HepG2 (cell line): Measurements from ENCODE around the gene MYO9A. TPM values are rescaled to one million over a fixed set of nuclear protein-coding genes. Genes with fewer than 3 reads are reported as not detected.

Experiments
- ATAC-seq: fragments of 200-7000 bp; cut with Tn5 transposase; 3 replicates; pipeline ENCODE4 v1.9.1; 2020; ENCODE audit warnings: mild to moderate bottlenecking, moderate library complexity
- BruUV-seq: library from RNA; stranded (reverse); fragments of 400-500 nt; replicated peaks from 2 replicates; lab custom pipeline; 2021; lab: Mats Ljungman, UMichigan
- CTCF ChIA-PET: fragments of 300-600 bp; formaldehyde crosslinking; extraction: SDS; loops from one replicate; lab custom pipeline; 2021; ENCODE audit warnings: low total read pairs, inconsistent platforms, low intra/inter-chr PET ratio; lab: Yijun Ruan, JAX
- POLR2A ChIA-PET: fragments of 350-600 bp; sonication (Branson Sonifier 250); formaldehyde crosslinking; loops from one replicate; lab custom pipeline; 2020; ENCODE audit warnings: antibody characterized with exemption, inconsistent platforms; lab: Yijun Ruan, JAX
- DNase-seq: peaks from one replicate; pipeline ENCODE4 v3.0.0-alpha.2; 2015; ENCODE audit warnings: low spot score
- FAIRE-seq: peaks from 3 replicates; lab custom pipeline; 2011; peaks lifted over from hg19 to GRCh38; lab: Jason Lieb, UNC
- H2AFZ ChIP-seq: one replicate; pipeline ENCODE4 v1.6.1; 2011; ENCODE audit warnings: low read length, inconsistent platforms
- H3K27ac ChIP-seq: fragments of 300-600 bp; 3 replicates; pipeline ENCODE4 v1.8.0; 2011; ENCODE audit warnings: mixed run types, mild to moderate bottlenecking, mixed read lengths, low read length, inconsistent platforms; ENCODE audit not compliant: insufficient read depth; ENCODE audit errors: extremely low read length
- H3K27me3 ChIP-seq, 2 experiments: fragments of 200-600 bp in 1 of 2; 2 replicates in 1 of 2; 3 replicates in 1 of 2; pipeline versions ENCODE4 v1.6.0 to v1.8.0; 2011; ENCODE audit warnings: low read length in 2 of 2, mild to moderate bottlenecking in 2 of 2, moderate library complexity in 2 of 2, inconsistent platforms in 1 of 2; ENCODE audit not compliant: insufficient read depth in 2 of 2, control insufficient read depth in 1 of 2
- H3K36me3 ChIP-seq, 2 experiments: fragments of 200-600 bp in 1 of 2; replicated peaks in 1 of 2; 2 replicates in 1 of 2; 3 replicates in 1 of 2; pipeline versions ENCODE4 v1.5.1 to v1.8.0; 2011; ENCODE audit warnings: low read length in 2 of 2, inconsistent platforms in 1 of 2; ENCODE audit not compliant: insufficient read depth in 2 of 2, control insufficient read depth in 1 of 2
- H3K4me1 ChIP-seq: 2 replicates; pipeline ENCODE4 v1.5.1; 2012; ENCODE audit warnings: low read length, inconsistent platforms; ENCODE audit not compliant: insufficient read depth
- H3K4me2 ChIP-seq: 2 replicates; pipeline ENCODE4 v1.6.0; 2011; ENCODE audit warnings: low read depth, low read length, inconsistent platforms
- H3K4me3 ChIP-seq, 3 experiments: fragments of 200-600 bp in 1 of 3; sonication (generic), shearing (Covaris generic) in 1 of 3; replicated peaks in 1 of 3; 2 replicates each; pipeline ENCODE4 v1.5.1; 2011 to 2016; ENCODE audit warnings: low read length in 3 of 3, inconsistent platforms in 2 of 3, low read depth in 2 of 3, mild to moderate bottlenecking in 2 of 3, control low read depth in 1 of 3, mixed read lengths in 1 of 3; ENCODE audit not compliant: insufficient read depth in 1 of 3
- H3K79me2 ChIP-seq: one replicate; pipeline ENCODE4 v1.6.1; 2011; ENCODE audit warnings: low read length, inconsistent platforms; ENCODE audit not compliant: insufficient read depth
- H3K9ac ChIP-seq: 2 replicates; pipeline ENCODE4 v1.6.0; 2011; ENCODE audit warnings: mild to moderate bottlenecking, low read depth, low read length, inconsistent platforms; ENCODE audit not compliant: insufficient read depth
- H3K9me3 ChIP-seq: 2 replicates; pipeline ENCODE4 v1.5.1; 2012; ENCODE audit warnings: mild to moderate bottlenecking, low read length
- H4K20me1 ChIP-seq: 2 replicates; pipeline ENCODE4 v1.6.0; 2011; ENCODE audit warnings: inconsistent platforms, mild to moderate bottlenecking, low read length, moderate library complexity; ENCODE audit not compliant: insufficient read depth
- ADNP ChIP-seq: sonication (generic); formaldehyde crosslinking; IDR thresholded peaks from 2 replicates; pipeline ENCODE4 v1.4.0; 2020; ENCODE audit warnings: missing genetic modification reagents
- DR1 ChIP-seq: sonication (generic); formaldehyde crosslinking; IDR thresholded peaks from 2 replicates; pipeline ENCODE4 v1.8.0; 2021; ENCODE audit warnings: mild to moderate bottlenecking, missing genetic modification reagents, inconsistent platforms
- HHEX ChIP-seq: IDR thresholded peaks from 2 replicates; pipeline ENCODE4 v1.6.1; 2016; ENCODE audit warnings: control low read depth
- HNF4A ChIP-seq: sonication (generic); formaldehyde crosslinking; IDR thresholded peaks from 2 replicates; pipeline ENCODE4 v1.4.0; 2020; ENCODE audit warnings: missing genetic modification reagents
- KDM3A ChIP-seq: IDR thresholded peaks from 2 replicates; pipeline ENCODE4 v1.6.1; 2018; ENCODE audit warnings: low read depth, missing compliant biosample characterization
- NCOA2 ChIP-seq: sonication (generic); formaldehyde crosslinking; IDR thresholded peaks from 2 replicates; pipeline ENCODE4 v1.8.0; 2022; ENCODE audit warnings: inconsistent platforms
- TOE1 ChIP-seq: sonication (generic); formaldehyde crosslinking; IDR thresholded peaks from 2 replicates; pipeline ENCODE4 v1.4.0; 2020; ENCODE audit warnings: mild to moderate bottlenecking, missing genetic modification reagents
- ZNF530 ChIP-seq: sonication (generic); formaldehyde crosslinking; IDR thresholded peaks from 2 replicates; pipeline ENCODE4 v1.5.0; 2020; ENCODE audit warnings: low read depth, mild to moderate bottlenecking, missing genetic modification reagents
- ZNF550 ChIP-seq: sonication (generic); formaldehyde crosslinking; IDR thresholded peaks from 2 replicates; pipeline ENCODE4 v1.4.0; 2020; ENCODE audit warnings: mild to moderate bottlenecking, missing genetic modification reagents, borderline replicate concordance
- ZNF674 ChIP-seq: sonication (generic); formaldehyde crosslinking; IDR thresholded peaks from 2 replicates; pipeline ENCODE4 v1.5.0; 2020; ENCODE audit warnings: low read depth, mild to moderate bottlenecking, missing genetic modification reagents
- WGBS: methylation state at CpG from one replicate; pipeline ENCODE4 v1.1.6; 2017; ENCODE audit warnings: low lambda C conversion rate; 5-methylcytosine and 5-hydroxymethylcytosine counted together
- in situ Hi-C: cut with HindIII; loops from 2 replicates; pipeline ENCODE4 v1.10.0; 2017; ENCODE audit warnings: low pct_unique_long_range_greater_than_20kb; ENCODE audit not compliant: extremely low pct_ligation_motif_present
- intact Hi-C: fragments of 100-400 bp; cut with micrococcal nuclease; formaldehyde crosslinking; loops from one replicate; pipeline ENCODE4 v1.10.0; 2022; ENCODE audit not compliant: unreplicated experiment
- polyA plus RNA-seq, 8 experiments: library from polyadenylated mRNA; depleted of rRNA in 3 of 8; stranded (reverse) in 7 of 8; unstranded in 1 of 8; fragments of >200 nt; fragmentation: Illumina TruSeq in 4 of 8; extraction: Trizol in 4 of 8; gene quantifications; 2 replicates each; pipeline versions ENCODE4 v1.2.1 to v1.2.3, GENCODE V29; 2011 to 2016; ENCODE audit warnings: low read depth in 4 of 8, missing spikeins in 1 of 8, mixed read lengths in 1 of 8; ENCODE audit not compliant: insufficient read depth in 1 of 8
- total RNA-seq, 5 experiments: library from RNA; depleted of rRNA; stranded (reverse); fragments of >200 nt; fragmentation: Illumina TruSeq; extraction: Trizol; gene quantifications; 2 replicates each; pipeline ENCODE4 v1.2.3, GENCODE V29; 2016; ENCODE audit warnings: low read depth in 1 of 5
- TF ChIP-seq, protein P1 (sequence below): sonication (generic); formaldehyde crosslinking; conservative IDR thresholded peaks from 2 replicates; pipeline ENCODE4 v1.8.1; 2023; ENCODE audit warnings: missing genetic modification reagents
- TF ChIP-seq, protein P2 (sequence below): sonication (generic); formaldehyde crosslinking; IDR thresholded peaks from 2 replicates; pipeline ENCODE4 v1.4.0; 2020; ENCODE audit warnings: missing genetic modification reagents
- TF ChIP-seq, protein P3 (sequence below): sonication (generic); formaldehyde crosslinking; IDR thresholded peaks from 2 replicates; pipeline ENCODE4 v1.5.1; 2020; ENCODE audit warnings: mild to moderate bottlenecking, missing genetic modification reagents, borderline replicate concordance
- TF ChIP-seq, protein P4 (sequence below): sonication (generic); formaldehyde crosslinking; IDR thresholded peaks from 2 replicates; pipeline ENCODE4 v1.4.0; 2020; ENCODE audit warnings: missing genetic modification reagents
- TF ChIP-seq, protein P5 (sequence below): sonication (generic); formaldehyde crosslinking; IDR thresholded peaks from 2 replicates; pipeline ENCODE4 v1.4.0; 2020; ENCODE audit warnings: low read depth, mild to moderate bottlenecking, missing genetic modification reagents

The MYO9A gene
- total and polyA plus RNA-seq, 2 of the 13 experiments (the other 11 are each of a cell fraction or from before 2014, with no cell fraction given): 4.8 to 15.3 TPM

DNA sequence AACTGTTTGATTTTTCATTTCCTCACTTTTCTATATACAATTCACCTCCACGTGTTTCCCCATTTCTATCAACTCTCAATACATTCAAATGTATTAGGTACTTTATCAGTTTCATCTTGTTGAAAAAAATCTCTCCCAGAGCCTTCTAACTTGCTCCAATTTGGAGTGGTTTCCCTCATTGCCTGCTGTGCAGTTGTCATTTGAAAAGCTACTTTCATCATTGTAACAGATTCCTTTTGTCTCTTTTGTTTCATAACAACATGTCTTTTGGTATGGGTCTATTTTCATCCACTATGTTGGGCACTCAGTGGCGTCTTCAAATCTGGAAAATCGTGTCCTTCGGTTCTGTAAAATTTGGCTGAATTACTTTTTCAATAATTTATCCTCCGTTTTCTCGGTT lies 232.6 kb downstream of the MYO9A start:
- no peaks in the 10 kb centered on the region for H4K20me1 ChIP-seq
- ChIA-PET POLR2A (no interaction called here), CTCF (no interaction called here)
- 95% methylated on average over 6 of the region's 6 CpGs for WGBS
- intact Hi-C loops: no loop called here
- DNase-seq (no peak), FAIRE-seq (no peak), ATAC-seq (no peak)
- H3K27me3 ChIP-seq: no peaks in the 10 kb centered on the region
- H3K79me2 ChIP-seq: no peaks in the 10 kb centered on the region
- no peak overlapping the region for H2AFZ ChIP-seq
- no peak overlapping the region for H3K27ac ChIP-seq
- no peaks in the 10 kb centered on the region for H3K4me1 ChIP-seq
- no TSS peak for BruUV-seq
- H3K36me3 ChIP-seq: no peaks in the 10 kb centered on the region
- no peak overlapping the region for H3K4me3 ChIP-seq
- no peak overlapping the region for H3K9ac ChIP-seq
- no peak overlapping the region for H3K4me2 ChIP-seq
- H3K9me3 ChIP-seq: no peaks in the 10 kb centered on the region
- in situ Hi-C loops: no loop called here
- TF ChIP-seq HNF4A (no peak), ZNF674 (no peak), NCOA2 (no peak), TOE1 (CRISPR knock-in tag) (no peak), ADNP (CRISPR knock-in tag) (no peak), ZNF550 (CRISPR knock-in tag) (no peak), ZNF530 (CRISPR knock-in tag) (no peak), KDM3A (CRISPR knock-in tag) (no peak), DR1 (CRISPR knock-in tag) (no peak), HHEX (CRISPR knock-in tag) (no peak)
- TF ChIP-seq, protein P1, sequence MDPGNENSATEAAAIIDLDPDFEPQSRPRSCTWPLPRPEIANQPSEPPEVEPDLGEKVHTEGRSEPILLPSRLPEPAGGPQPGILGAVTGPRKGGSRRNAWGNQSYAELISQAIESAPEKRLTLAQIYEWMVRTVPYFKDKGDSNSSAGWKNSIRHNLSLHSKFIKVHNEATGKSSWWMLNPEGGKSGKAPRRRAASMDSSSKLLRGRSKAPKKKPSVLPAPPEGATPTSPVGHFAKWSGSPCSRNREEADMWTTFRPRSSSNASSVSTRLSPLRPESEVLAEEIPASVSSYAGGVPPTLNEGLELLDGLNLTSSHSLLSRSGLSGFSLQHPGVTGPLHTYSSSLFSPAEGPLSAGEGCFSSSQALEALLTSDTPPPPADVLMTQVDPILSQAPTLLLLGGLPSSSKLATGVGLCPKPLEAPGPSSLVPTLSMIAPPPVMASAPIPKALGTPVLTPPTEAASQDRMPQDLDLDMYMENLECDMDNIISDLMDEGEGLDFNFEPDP (CRISPR knock-in tag): no peak
- TF ChIP-seq, protein P2, sequence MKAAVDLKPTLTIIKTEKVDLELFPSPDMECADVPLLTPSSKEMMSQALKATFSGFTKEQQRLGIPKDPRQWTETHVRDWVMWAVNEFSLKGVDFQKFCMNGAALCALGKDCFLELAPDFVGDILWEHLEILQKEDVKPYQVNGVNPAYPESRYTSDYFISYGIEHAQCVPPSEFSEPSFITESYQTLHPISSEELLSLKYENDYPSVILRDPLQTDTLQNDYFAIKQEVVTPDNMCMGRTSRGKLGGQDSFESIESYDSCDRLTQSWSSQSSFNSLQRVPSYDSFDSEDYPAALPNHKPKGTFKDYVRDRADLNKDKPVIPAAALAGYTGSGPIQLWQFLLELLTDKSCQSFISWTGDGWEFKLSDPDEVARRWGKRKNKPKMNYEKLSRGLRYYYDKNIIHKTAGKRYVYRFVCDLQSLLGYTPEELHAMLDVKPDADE: no peak
- TF ChIP-seq, protein P3, sequence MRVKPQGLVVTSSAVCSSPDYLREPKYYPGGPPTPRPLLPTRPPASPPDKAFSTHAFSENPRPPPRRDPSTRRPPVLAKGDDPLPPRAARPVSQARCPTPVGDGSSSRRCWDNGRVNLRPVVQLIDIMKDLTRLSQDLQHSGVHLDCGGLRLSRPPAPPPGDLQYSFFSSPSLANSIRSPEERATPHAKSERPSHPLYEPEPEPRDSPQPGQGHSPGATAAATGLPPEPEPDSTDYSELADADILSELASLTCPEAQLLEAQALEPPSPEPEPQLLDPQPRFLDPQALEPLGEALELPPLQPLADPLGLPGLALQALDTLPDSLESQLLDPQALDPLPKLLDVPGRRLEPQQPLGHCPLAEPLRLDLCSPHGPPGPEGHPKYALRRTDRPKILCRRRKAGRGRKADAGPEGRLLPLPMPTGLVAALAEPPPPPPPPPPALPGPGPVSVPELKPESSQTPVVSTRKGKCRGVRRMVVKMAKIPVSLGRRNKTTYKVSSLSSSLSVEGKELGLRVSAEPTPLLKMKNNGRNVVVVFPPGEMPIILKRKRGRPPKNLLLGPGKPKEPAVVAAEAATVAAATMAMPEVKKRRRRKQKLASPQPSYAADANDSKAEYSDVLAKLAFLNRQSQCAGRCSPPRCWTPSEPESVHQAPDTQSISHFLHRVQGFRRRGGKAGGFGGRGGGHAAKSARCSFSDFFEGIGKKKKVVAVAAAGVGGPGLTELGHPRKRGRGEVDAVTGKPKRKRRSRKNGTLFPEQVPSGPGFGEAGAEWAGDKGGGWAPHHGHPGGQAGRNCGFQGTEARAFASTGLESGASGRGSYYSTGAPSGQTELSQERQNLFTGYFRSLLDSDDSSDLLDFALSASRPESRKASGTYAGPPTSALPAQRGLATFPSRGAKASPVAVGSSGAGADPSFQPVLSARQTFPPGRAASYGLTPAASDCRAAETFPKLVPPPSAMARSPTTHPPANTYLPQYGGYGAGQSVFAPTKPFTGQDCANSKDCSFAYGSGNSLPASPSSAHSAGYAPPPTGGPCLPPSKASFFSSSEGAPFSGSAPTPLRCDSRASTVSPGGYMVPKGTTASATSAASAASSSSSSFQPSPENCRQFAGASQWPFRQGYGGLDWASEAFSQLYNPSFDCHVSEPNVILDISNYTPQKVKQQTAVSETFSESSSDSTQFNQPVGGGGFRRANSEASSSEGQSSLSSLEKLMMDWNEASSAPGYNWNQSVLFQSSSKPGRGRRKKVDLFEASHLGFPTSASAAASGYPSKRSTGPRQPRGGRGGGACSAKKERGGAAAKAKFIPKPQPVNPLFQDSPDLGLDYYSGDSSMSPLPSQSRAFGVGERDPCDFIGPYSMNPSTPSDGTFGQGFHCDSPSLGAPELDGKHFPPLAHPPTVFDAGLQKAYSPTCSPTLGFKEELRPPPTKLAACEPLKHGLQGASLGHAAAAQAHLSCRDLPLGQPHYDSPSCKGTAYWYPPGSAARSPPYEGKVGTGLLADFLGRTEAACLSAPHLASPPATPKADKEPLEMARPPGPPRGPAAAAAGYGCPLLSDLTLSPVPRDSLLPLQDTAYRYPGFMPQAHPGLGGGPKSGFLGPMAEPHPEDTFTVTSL: no peak
- TF ChIP-seq, protein P4, sequence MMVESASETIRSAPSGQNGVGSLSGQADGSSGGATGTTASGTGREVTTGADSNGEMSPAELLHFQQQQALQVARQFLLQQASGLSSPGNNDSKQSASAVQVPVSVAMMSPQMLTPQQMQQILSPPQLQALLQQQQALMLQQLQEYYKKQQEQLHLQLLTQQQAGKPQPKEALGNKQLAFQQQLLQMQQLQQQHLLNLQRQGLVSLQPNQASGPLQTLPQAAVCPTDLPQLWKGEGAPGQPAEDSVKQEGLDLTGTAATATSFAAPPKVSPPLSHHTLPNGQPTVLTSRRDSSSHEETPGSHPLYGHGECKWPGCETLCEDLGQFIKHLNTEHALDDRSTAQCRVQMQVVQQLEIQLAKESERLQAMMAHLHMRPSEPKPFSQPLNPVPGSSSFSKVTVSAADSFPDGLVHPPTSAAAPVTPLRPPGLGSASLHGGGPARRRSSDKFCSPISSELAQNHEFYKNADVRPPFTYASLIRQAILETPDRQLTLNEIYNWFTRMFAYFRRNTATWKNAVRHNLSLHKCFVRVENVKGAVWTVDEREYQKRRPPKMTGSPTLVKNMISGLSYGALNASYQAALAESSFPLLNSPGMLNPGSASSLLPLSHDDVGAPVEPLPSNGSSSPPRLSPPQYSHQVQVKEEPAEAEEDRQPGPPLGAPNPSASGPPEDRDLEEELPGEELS (CRISPR knock-in tag): no peak
- TF ChIP-seq, protein P5, sequence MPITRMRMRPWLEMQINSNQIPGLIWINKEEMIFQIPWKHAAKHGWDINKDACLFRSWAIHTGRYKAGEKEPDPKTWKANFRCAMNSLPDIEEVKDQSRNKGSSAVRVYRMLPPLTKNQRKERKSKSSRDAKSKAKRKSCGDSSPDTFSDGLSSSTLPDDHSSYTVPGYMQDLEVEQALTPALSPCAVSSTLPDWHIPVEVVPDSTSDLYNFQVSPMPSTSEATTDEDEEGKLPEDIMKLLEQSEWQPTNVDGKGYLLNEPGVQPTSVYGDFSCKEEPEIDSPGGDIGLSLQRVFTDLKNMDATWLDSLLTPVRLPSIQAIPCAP: no peak
